KMS-11 (cell line): ENCODE results near the gene CRIM1.

Experiments used
- H2AFZ ChIP-seq: fragments of 200-600 bp; sonication (generic); 2 replicates; pipeline ENCODE4 v1.6.1; 2016; ENCODE audit warnings: antibody characterized with exemption, mixed run types, low read depth
- H3K27ac ChIP-seq: fragments of 200-600 bp; sonication (generic); 2 replicates; pipeline ENCODE4 v1.6.1; 2016; ENCODE audit warnings: mild to moderate bottlenecking, mixed run types
- H3K27me3 ChIP-seq: fragments of 200-600 bp; sonication (generic); 2 replicates; pipeline ENCODE4 v1.6.1; 2017; ENCODE audit warnings: mild to moderate bottlenecking, low read depth, mixed run types, moderate library complexity; ENCODE audit not compliant: insufficient read depth
- H3K36me3 ChIP-seq: fragments of 200-600 bp; sonication (generic); 2 replicates; pipeline ENCODE4 v1.6.1; 2017; ENCODE audit warnings: mild to moderate bottlenecking, mixed run types; ENCODE audit not compliant: insufficient read depth
- H3K4me1 ChIP-seq: fragments of 200-600 bp; sonication (generic); 2 replicates; pipeline ENCODE4 v1.6.1; 2016; ENCODE audit warnings: mild to moderate bottlenecking, low read depth, mixed run types; ENCODE audit not compliant: poor library complexity, severe bottlenecking
- H3K4me2 ChIP-seq: fragments of 200-600 bp; sonication (generic); 2 replicates; pipeline ENCODE4 v1.7.0; 2016; ENCODE audit warnings: mild to moderate bottlenecking, mixed run types
- H3K4me3 ChIP-seq: fragments of 200-600 bp; sonication (generic); IDR thresholded peaks from 2 replicates; pipeline ENCODE4 v1.6.1; 2017; ENCODE audit warnings: low read depth, low read length, mixed read lengths; ENCODE audit not compliant: insufficient read depth
- H3K79me2 ChIP-seq: fragments of 200-600 bp; sonication (generic); 2 replicates; pipeline ENCODE4 v1.6.1; 2016; ENCODE audit warnings: low read depth, mixed run types; ENCODE audit not compliant: insufficient read depth
- H3K9ac ChIP-seq: fragments of 200-600 bp; sonication (generic); 2 replicates; pipeline ENCODE4 v1.6.1; 2016; ENCODE audit warnings: mild to moderate bottlenecking, mixed run types
- H4K20me1 ChIP-seq: fragments of 200-600 bp; sonication (generic); 2 replicates; pipeline ENCODE4 v1.6.1; 2016; ENCODE audit warnings: mild to moderate bottlenecking, mixed run types; ENCODE audit not compliant: insufficient read depth
- TF ChIP-seq, protein P1 (sequence below): fragments of 200-600 bp; sonication (generic); conservative IDR thresholded peaks from 2 replicates; pipeline ENCODE4 v1.6.1; 2017; ENCODE audit warnings: low read depth, mild to moderate bottlenecking, antibody characterized with exemption, low read length, moderate library complexity, mixed read lengths

The CRIM1 gene

GRCh38 chr2:36397728-36398413 is 42.3 kb downstream of the CRIM1 start:
- no peaks in the 10 kb centered on the region for H3K4me1 ChIP-seq
- no peak overlapping the region for H3K27ac ChIP-seq
- no peak overlapping the region for H3K4me2 ChIP-seq
- no peak overlapping the region for H2AFZ ChIP-seq
- H4K20me1 ChIP-seq, result no peaks in the 10 kb centered on the region
- H3K9ac ChIP-seq, result no peak overlapping the region
- no peak overlapping the region for H3K4me3 ChIP-seq
- TF ChIP-seq, protein P1, sequence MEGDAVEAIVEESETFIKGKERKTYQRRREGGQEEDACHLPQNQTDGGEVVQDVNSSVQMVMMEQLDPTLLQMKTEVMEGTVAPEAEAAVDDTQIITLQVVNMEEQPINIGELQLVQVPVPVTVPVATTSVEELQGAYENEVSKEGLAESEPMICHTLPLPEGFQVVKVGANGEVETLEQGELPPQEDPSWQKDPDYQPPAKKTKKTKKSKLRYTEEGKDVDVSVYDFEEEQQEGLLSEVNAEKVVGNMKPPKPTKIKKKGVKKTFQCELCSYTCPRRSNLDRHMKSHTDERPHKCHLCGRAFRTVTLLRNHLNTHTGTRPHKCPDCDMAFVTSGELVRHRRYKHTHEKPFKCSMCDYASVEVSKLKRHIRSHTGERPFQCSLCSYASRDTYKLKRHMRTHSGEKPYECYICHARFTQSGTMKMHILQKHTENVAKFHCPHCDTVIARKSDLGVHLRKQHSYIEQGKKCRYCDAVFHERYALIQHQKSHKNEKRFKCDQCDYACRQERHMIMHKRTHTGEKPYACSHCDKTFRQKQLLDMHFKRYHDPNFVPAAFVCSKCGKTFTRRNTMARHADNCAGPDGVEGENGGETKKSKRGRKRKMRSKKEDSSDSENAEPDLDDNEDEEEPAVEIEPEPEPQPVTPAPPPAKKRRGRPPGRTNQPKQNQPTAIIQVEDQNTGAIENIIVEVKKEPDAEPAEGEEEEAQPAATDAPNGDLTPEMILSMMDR, result no peak
- no peaks in the 10 kb centered on the region; the same call in 1 of the 2 replicates for H3K79me2 ChIP-seq
- H3K27me3 ChIP-seq, result no peaks in the 10 kb centered on the region
- H3K36me3 ChIP-seq, result no peaks in the 10 kb centered on the region

DNA sequence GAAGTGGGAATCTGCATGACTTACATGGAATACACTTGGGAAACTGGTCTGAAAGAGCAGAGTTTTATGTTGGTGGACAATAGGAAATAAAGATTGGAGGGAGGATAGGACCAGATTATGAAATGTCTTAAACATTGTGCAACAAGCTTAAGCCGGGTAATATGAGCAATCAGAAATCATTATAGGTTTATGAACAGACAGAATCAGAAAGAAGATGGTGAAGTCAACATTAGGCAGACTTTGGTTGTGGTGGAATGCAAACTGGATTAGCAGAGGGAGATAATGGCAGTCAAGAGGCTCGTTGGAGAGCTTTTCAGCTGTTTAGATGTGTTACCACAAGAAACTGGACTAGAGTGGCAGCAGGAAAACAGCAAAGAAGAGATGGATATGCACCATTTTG is 43.5 kb downstream of the CRIM1 start:
- Histone ChIP-seq H3K27me3 (no peaks in the 10 kb centered on the region), H3K4me1 (no peaks in the 10 kb centered on the region), H3K36me3 (no peaks in the 10 kb centered on the region), H3K4me3 (no peak overlapping the region), H3K4me2 (no peak overlapping the region), H4K20me1 (no peaks in the 10 kb centered on the region), H3K9ac (no peak overlapping the region), H2AFZ (no peak overlapping the region), H3K27ac (no peak overlapping the region), H3K79me2 (no peaks in the 10 kb centered on the region; the same call in 1 of the 2 replicates)
- TF ChIP-seq, protein P1, result no peak

DNA sequence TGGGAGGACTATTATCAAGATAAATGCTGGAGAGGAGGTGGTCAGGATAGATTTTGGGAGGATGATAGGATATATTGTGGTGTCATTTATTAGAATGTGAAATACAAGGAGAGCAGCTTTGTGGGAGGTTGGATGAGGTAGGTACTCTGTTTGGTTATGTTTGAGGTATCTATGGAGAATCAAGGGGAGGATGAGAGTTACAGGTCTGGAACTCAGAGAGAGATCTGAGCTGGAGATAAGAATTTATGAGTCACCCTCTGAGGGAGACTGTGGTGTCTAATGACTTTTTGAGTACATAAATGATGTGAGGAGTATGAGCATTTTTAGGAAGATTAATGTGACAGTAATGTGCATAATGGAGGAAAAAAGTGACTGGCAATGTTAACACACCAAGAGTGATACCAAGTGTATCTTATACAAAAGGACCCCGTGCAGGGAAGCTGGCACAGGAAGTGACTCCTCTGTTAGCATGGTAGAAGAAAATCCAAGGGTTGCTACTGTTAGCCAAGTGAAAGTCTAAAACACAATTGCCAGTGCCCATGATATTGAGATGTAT is 48.2 kb downstream of the CRIM1 start:
- Histone ChIP-seq H3K4me1 (no peaks in the 10 kb centered on the region), H3K27ac (no peak overlapping the region), H3K9ac (no peak overlapping the region), H3K27me3 (no peaks in the 10 kb centered on the region), H3K79me2 (no peaks in the 10 kb centered on the region), H3K4me3 (no peak overlapping the region), H3K4me2 (no peak overlapping the region), H2AFZ (no peak overlapping the region), H4K20me1 (no peaks in the 10 kb centered on the region), H3K36me3 (no peaks in the 10 kb centered on the region)
- TF ChIP-seq, protein P1, result no peak

DNA sequence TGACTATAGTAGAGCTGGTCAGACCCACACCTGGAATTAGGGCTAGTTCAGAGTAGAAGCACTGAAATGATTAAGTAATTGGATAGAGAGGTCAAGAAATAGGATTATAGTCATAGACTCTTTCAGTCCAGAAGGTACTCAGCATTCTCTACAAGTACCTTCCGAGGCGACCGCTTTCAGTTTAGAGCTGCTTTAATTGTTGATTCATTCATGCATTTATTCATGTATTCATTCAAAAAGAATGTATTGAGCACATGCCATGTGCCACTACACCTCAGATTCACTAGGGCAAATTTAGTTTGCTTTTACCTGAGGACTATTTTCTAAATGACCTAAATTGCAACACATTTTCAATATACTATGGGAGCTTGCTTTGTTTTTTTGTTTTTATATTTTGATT is 48.7 kb downstream of the CRIM1 start:
- Histone ChIP-seq H3K9ac (no peak overlapping the region), H2AFZ (no peak overlapping the region), H3K27me3 (no peaks in the 10 kb centered on the region), H3K4me1 (no peaks in the 10 kb centered on the region), H3K79me2 (no peaks in the 10 kb centered on the region), H3K27ac (no peak overlapping the region), H4K20me1 (no peaks in the 10 kb centered on the region), H3K4me3 (no peak overlapping the region), H3K4me2 (no peak overlapping the region), H3K36me3 (no peaks in the 10 kb centered on the region)
- TF ChIP-seq, protein P1, result no peak
